Measurements from ENCODE around the gene AKAP5.
A peak's percentile ranks its signal among the peaks of the same experiment; 100 is the strongest.

AKAP5 gene

GRCh38 chr14:64465191-64465822, at the start of gene AKAP5:
TSS of gene AKAP5 (plus strand) at chr14:64465499. CDS start at chr14:64468395, 2,896 bp downstream.
- peak; percentile 68 for DNase-seq

- DNase-seq, result no peak
Observed at GRCh38 chr14:64416348-64416932, 48.9 kb upstream of the AKAP5 start.

DNA sequence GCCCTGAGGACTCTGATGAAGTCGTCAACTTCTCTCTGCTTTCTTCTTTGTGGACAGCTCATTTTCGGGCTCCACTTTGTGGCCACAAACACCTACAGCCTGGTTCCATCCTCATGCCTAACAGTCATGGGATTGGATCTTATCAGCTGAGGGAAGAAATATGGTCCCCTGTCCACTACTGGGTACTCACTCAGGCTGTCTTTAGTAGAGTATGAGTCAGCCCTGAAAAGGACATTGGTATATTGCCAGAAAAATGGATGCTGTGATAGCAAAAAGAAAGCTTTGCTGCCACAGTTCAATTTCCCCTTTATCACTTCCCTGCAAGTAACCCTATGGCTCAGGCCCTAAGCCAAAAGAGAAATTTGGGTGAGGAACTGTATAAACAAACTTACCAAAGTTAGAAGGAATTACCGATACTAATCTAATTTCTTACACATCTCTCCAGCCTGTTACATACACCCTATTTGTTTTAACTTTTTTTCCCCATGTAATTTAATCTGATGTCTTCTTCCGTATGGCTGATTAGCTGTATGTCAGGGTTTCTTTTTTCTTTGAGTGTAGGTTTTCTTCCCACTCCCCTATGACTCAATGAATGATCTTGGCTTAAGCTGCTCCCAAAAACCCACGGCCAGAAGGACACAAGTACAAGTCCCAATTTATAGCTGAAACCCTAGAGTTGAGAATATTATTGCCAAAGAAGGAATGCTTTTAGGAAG, 48.1 kb upstream of the AKAP5 start:
- DNase-seq, result no peak

GRCh38 chr14:64417771-64418125, 47.6 kb upstream of the AKAP5 start:
- no peak for DNase-seq

GRCh38 chr14:64419003-64419402, 46.3 kb upstream of the AKAP5 start:
- DNase-seq, result no peak

DNA sequence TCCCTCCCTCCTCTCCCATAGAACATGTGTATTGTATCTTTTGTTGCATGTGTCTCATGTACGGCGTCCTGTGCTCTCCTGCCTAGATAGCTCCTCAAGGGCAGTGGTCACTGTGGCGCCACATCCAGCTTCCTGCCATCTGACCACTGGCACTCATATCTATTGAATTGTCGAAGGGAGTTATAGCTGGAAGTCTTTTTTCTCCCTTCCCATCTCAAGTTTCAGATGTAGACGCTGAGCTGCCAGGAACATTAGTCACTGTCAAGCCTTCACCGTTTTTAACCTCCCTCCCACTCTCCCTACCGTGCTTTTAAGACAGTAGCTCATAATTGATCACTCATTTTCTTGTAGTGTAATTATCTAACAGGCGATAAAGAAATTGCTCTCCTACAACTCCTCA, 44.1 kb upstream of the AKAP5 start:
- no peak for DNase-seq

GRCh38 chr14:64422005-64422404, 43.3 kb upstream of the AKAP5 start:
- DNase-seq, result no peak

- DNase-seq, result no peak
Observed at GRCh38 chr14:64422756-64423155, 42.5 kb upstream of the AKAP5 start.

DNA sequence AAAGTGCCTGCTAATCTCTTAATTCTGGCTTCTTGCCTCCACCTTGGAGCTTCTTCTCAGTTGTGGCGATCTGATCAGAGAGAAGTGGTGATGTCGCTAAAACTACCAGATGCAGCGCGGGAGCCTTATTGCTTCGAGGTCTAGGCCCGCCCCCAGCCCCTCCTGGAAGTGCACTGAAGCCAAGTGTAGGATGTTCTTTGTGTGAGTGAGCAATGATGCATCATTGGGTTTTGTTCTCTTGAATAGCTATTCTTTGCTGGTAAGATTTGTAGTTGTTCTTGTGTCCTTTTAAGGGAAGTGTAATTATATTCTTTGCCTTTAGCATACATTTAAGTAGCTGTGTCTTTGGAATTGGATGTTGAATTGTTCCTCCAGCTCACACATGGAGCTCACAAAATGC, 41.3 kb upstream of the AKAP5 start:
- no peak for DNase-seq

GRCh38 chr14:64434528-64434927, 30.8 kb upstream of the AKAP5 start:
- DNase-seq, result no peak

GRCh38 chr14:64438181-64438841, 27.0 kb upstream of the AKAP5 start:
- DNase-seq, result no peak

DNA sequence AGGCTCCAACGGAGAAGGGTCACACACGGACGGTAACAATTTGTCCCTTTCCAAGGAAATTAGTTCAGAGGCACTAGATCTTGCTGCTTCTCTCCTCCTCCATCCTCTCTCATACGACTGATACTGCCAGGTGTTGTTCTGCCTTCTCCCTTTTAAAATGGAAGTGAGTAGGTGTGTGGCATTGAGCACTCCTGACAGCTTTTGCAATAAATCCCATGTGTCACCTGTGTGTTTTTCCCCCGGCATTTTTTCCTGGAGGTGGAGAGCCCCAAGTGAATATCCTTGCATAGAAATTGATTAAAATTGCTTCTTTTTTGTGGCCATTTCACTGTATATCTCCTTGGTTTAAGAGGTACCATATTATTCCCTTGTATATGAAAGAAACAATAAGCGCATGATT, 26.2 kb upstream of the AKAP5 start:
- DNase-seq, result no peak

DNA sequence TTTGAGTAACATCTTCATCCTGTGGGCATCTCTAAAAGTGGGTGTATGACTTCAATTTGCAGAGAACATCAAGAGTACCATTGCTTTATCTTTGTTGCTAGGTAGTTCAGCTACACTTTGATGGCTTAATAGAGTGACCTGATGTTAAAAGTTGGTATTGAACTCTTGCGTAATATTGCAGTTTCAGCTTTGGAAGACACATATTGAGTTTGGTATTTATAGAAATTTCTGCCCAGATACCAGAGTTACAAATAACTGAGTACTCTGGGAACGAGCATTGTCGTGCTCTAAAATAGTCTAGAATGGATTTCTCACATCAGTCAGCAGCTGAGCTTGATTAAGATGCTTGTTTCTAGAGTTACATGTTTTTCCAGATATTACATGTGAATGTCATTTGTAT, 24.8 kb upstream of the AKAP5 start:
- no peak for DNase-seq

DNA sequence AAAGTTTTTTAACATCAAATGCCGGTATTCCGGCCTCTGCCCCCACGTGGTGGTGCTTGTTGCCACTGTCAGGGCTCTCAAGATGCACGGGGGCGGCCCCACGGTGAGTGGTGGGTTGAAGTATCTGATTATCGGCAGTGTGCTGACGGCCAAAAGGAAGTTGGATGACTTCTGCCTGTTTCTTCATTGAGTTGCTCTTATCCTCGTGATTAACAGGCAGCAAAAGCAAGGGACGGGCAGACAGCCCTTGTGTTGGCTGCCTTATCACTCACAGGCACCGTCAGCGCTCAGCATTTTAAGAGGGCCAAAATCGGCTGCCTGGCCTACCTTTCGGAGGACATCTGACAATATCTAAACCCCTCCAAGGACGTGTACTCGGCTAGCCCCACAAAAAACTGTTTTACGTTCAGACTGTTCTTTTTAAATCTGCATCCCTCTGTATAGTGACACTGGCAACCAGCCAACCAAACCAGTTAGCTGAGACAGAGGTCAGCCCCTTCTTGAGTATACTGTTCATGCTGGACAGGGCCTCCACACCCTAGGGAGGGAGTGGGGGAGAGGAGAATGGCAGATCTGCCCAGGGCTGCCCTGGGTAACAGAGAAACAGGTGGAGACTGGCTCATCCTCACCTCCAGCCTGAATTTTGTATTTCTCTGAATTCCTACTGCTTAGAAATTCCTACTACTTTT, 22.9 kb upstream of the AKAP5 start:
- DNase-seq, result no peak

DNA sequence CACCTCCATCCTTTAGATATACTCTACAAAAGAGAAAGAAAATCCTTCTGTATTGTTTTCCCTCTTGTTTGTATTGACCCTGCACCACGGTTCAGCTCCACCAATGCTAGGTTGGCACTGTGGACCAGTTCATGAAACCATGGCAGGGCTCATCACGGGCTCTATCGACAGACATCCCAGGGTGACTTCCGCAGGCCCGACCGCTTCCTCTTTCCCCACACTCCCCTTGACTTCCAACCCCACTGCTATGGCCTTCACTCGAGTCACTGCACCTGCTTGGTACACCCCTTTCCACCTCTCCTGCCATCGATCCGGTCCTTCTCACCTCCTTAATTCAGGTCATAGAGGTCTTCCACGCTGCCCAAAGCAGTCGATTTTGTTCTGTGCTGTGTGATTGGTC, 21.2 kb upstream of the AKAP5 start:
- no peak for DNase-seq

DNA sequence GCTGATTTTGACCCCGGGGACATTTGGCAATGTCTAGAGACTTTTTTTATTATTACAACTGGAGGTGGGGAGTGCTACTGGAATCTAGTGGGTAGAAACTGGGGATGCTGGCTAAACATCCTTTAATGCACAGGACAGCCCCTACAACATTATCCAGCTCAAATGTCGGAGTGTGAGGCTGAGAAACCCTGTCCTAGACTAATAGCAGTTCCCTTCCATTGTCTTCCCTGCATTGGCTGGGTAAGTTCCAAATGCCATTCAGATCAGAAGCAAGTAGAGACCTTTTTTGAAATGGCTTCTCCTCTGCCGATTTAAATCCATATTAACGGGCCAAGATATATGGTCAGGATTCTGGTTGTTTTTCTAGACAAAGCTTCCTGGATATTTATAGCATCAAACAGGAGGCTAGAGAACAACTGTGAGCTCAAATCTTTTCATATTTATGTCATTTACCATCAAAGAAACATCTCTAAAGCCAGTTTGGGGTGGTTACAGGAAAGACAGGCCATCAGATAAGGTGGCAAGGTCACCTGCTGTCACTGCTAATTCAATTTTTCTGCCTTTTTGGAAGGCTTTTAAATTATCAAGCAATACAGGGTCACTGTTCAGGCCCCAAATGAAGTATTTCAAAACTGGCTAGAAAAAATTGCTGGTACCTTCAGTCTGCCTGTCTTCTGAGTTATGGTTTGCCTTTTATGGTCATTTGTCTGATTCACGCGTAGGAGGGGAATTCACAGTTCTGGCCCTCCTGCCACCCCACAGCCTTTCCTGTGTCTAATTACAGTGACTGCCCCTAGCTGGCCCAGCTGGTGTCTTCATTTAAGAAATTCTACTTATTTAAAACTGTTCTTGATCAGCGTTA, 20.1 kb upstream of the AKAP5 start:
- peak; percentile 42 for DNase-seq

- no peak for DNase-seq
Observed at GRCh38 chr14:64447876-64448670, 17.2 kb upstream of the AKAP5 start.

DNA sequence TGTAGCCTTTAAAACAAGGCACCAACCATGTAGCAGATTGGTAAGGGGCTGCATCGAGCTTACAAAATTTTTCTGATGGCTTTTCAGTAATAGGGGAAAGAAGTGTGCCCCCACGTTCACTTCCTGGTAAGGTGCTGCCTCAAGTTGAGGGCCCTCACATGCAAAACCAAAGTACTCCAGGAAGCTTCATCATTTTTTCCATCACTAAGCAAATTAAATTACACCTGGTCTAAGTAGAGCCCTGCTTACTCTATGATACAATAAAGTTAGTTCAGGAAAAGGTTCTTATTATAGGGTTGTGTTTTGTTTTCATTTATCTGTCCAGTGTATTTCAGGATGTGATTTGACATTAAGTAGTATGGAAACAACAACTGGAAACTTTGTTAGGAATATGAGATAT, 15.0 kb upstream of the AKAP5 start:
- no peak for DNase-seq

DNA sequence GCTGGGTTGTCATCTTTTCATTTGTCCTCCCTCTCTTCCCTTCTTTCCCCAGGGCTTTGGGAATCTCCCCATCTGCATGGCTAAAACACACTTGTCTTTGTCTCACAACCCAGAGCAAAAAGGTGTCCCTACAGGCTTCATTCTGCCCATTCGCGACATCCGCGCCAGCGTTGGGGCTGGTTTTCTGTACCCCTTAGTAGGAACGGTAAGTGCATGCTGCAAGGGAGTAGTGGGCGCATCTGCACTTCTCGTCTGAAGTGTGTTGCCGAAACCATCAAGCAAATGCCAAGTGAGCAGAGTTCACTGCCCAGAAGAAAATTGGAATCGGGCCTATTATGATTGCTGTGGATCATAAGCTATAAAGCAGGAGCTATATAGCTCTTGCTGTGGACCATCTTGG, 10.6 kb upstream of the AKAP5 start:
- DNase-seq, result no peak

GRCh38 chr14:64459405-64460136, 5.7 kb upstream of the AKAP5 start:
- no peak for DNase-seq

DNA sequence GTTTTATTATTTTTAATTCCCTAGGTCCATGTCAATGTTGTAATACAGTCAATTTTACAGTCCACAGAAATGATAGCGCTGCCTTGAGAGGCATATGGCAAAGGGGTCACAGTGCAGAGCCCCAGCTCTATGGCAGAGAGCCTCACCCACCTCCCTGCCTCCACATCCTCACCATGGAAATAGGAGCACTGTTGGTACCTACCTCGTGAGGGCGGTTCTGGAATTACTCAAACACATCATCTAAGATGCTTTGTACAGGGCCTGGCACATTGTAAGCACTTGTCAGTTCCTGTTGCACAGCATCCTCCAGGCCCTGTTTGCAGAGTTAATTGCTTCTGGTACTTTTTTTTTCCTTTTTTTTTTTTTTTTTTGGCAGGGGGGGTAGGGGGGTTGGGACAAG, 4.1 kb upstream of the AKAP5 start:
- DNase-seq, result no peak

Data from activated CD4-positive, CD25-positive, alpha-beta regulatory T cell treated with anti-CD3 and anti-CD28 coated beads, Interleukin-2, amount 50 U/mL, for 72 hours (primary cell).